PC-3 (cell line): ENCODE measurements around the gene HOXD12. TPM values are rescaled to one million over a fixed set of nuclear protein-coding genes. Genes with fewer than 3 reads are reported as not detected.

Experiments
- ATAC-seq: fragments of 200-7000 bp; cut with Tn5 transposase; 2 replicates; pipeline ENCODE4 v1.9.1; 2020; ENCODE audit warnings: mild to moderate bottlenecking, moderate library complexity
- BruUV-seq: library from RNA; stranded (reverse); fragments of 400-500 nt; replicated peaks from 2 replicates; lab custom pipeline; 2021; lab: Mats Ljungman, UMichigan
- CTCF ChIA-PET: fragments of 300-600 bp; sonication (Branson Sonifier 250); formaldehyde crosslinking; loops from one replicate; lab custom pipeline; 2022; ENCODE audit warnings: antibody characterized with exemption; lab: Charles Lee
- POLR2A ChIA-PET: fragments of 300-600 bp; sonication (Branson Sonifier 250); formaldehyde crosslinking; loops from one replicate; lab custom pipeline; 2022; ENCODE audit warnings: antibody characterized with exemption; ENCODE audit not compliant: unreplicated experiment; lab: Charles Lee
- DNase-seq: peaks from one replicate; pipeline ENCODE4 v3.0.0-alpha.2; 2015
- H2AFZ ChIP-seq: fragments of 300-600 bp; sonication (generic); 2 replicates; pipeline ENCODE4 v1.6.0; 2016; ENCODE audit warnings: antibody characterized with exemption, low read length
- H3F3A ChIP-seq: fragments of 300-600 bp; sonication (generic); one replicate; pipeline ENCODE4 v1.6.0; 2017; ENCODE audit warnings: antibody characterized with exemption, low read length, control low read depth, mild to moderate bottlenecking; ENCODE audit not compliant: unreplicated experiment
- H3K27ac ChIP-seq: fragments of 300-600 bp; sonication (generic); 2 replicates; pipeline ENCODE4 v1.5.1; 2016; ENCODE audit warnings: mild to moderate bottlenecking, low read length
- H3K27me3 ChIP-seq: fragments of 300-600 bp; sonication (generic); 2 replicates; pipeline ENCODE4 v1.6.1; 2016; ENCODE audit warnings: low read length, mixed read lengths
- H3K36me3 ChIP-seq: fragments of 300-600 bp; sonication (generic); 2 replicates; pipeline ENCODE4 v1.6.1; 2016; ENCODE audit warnings: low read depth, mixed run types, low read length, mixed read lengths
- H3K4me1 ChIP-seq: fragments of 300-600 bp; sonication (generic); 2 replicates; pipeline ENCODE4 v1.5.1; 2016; ENCODE audit warnings: low read length; ENCODE audit not compliant: insufficient read depth
- H3K4me2 ChIP-seq: fragments of 300-600 bp; sonication (generic); 2 replicates; pipeline ENCODE4 v1.6.0; 2016; ENCODE audit warnings: low read length
- H3K4me3 ChIP-seq: fragments of 300-600 bp; sonication (generic); 2 replicates; pipeline ENCODE4 v1.5.1; 2016; ENCODE audit warnings: mild to moderate bottlenecking, low read length, mixed read lengths
- H3K79me2 ChIP-seq: fragments of 300-600 bp; sonication (generic); 2 replicates; pipeline ENCODE4 v1.6.1; 2017; ENCODE audit warnings: low read length, mixed read lengths
- H3K9ac ChIP-seq: fragments of 300-600 bp; sonication (generic); 2 replicates; pipeline ENCODE4 v1.6.0; 2016; ENCODE audit warnings: mild to moderate bottlenecking, low read length
- H3K9me2 ChIP-seq: fragments of 300-600 bp; sonication (generic); replicated peaks from 2 replicates; pipeline ENCODE4 v1.6.1; 2016; ENCODE audit warnings: mixed run types, low read length, mixed read lengths
- H3K9me3 ChIP-seq: fragments of 300-600 bp; sonication (generic); 2 replicates; pipeline ENCODE4 v1.6.1; 2016; ENCODE audit warnings: low read length, mixed read lengths
- H4K20me1 ChIP-seq: fragments of 300-600 bp; sonication (generic); 2 replicates; pipeline ENCODE4 v1.6.1; 2016; ENCODE audit warnings: low read length, mixed read lengths
- EZH2 ChIP-seq: fragments of 300-600 bp; sonication (generic); IDR thresholded peaks from one replicate; pipeline ENCODE4 v1.6.1; 2017; ENCODE audit warnings: antibody characterized with exemption, mild to moderate bottlenecking, low read length; ENCODE audit not compliant: unreplicated experiment
- EZH2phosphoT487 ChIP-seq: fragments of 300-600 bp; sonication (generic); IDR thresholded peaks from 2 replicates; pipeline ENCODE4 v1.6.1; 2018; ENCODE audit warnings: mild to moderate bottlenecking, antibody characterized with exemption, low read length, borderline replicate concordance
- intact Hi-C: fragments of 100-400 bp; cut with micrococcal nuclease; formaldehyde crosslinking; loops from 2 replicates; pipeline ENCODE4 v1.9.0; 2023
- total RNA-seq: library from RNA; depleted of rRNA; stranded (reverse); fragments of >200 nt; gene quantifications from 2 replicates; pipeline ENCODE4 v1.2.3, GENCODE V29; 2014
- TF ChIP-seq, protein P1 (sequence below): fragments of 300-600 bp; sonication (generic); conservative IDR thresholded peaks from 2 replicates; pipeline ENCODE4 v1.5.1; 2017; ENCODE audit warnings: antibody characterized with exemption, low read depth, mild to moderate bottlenecking, low read length

HOXD12 gene
- total RNA-seq, 1 experiment from 2014 or later: not detected

DNA sequence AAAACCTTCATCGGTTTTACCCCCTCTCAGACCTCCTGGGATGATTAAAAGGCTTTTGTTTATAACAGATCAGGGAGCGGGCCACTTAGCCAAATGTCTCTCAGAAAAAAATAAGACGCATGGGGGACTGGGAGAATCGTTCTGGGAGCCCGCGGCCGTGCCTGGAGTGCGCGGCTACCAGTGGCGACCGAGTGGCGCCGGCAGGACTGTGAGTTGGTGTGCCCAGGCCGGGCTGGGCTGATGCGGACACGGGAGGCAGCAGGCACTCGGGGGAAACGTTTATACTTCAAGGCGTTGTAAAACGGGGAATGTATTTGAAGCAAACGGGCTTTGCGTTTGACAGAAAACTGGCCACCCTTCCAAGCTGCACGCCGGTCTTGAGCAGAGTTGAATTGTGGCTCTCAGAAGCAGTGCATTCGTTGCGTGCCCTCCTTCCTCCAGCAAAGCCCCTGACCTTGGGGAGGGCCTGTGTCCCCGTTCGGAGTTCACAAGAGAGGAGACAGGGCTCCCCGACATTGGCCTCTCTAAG, 12.3 kb downstream of the HOXD12 start:
- H2AFZ ChIP-seq: no peak overlapping the region
- no peak overlapping the region; the same call in 1 of the 2 replicates for H3K4me2 ChIP-seq
- H3K27me3 ChIP-seq: peaks cover 30% of the 10 kb centered on the region

DNA sequence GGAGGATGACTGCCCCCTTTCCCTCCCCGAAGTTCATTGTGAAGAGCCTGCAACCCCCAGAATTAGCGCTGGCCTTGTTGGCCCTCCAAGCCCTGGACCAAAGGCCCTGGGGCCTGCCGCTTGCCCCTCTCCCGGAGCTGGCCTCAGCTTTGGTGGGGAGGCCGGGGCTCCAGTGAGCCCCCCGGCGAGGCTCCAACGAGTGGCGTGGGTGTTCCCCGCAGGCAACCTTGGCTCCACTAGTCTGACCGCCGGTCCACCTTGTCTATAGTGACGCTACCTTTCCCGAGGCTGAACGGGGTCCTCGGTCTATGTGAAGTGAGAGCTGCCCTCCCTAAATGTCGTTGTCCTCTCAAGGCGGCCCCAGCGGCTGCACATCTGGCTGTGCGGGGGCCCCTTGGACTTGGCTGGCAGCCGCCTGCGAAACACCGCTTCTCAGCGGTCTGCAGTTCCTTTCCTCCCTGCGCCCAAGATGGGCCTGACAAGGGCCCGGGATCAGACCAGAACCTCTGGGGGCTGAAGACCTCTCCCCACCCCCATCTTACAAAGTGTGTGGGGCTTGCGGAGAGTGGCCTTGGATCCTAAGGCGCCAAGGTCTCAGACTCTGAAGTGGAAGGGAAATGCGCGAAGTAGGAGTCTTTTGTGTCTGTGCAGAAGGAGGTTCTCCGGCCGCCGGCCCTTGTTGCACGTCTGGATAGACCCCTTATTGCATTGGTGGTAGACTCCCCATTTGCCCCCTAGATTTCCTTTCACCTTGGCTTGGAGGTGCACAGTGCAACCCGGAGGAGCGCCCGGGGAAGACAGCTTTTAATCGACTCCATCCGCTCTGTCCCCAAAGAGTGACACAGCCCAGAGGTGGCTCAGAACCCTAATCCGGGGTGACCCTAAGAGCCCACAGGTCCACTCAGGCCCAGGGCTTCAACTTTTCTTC, 13.0 kb downstream of the HOXD12 start:
- Histone ChIP-seq H4K20me1 (no peaks in the 10 kb centered on the region), H3K79me2 (no peaks in the 10 kb centered on the region), H3F3A (no peaks in the 10 kb centered on the region), H2AFZ (no peak overlapping the region), H3K4me3 (no peak overlapping the region), H3K4me1 (no peaks in the 10 kb centered on the region), H3K27me3 (peaks cover 26% of the 10 kb centered on the region; the same call in 1 of the 2 replicates), H3K9me2 (no peaks in the 10 kb centered on the region), H3K36me3 (no peaks in the 10 kb centered on the region), H3K9ac (no peak overlapping the region), H3K4me2 (no peak overlapping the region), H3K27ac (no peak overlapping the region), H3K9me3 (no peaks in the 10 kb centered on the region)
- POLR2A ChIA-PET: no interaction called here
- CTCF ChIA-PET: no interaction called here
- TF ChIP-seq, protein P1, sequence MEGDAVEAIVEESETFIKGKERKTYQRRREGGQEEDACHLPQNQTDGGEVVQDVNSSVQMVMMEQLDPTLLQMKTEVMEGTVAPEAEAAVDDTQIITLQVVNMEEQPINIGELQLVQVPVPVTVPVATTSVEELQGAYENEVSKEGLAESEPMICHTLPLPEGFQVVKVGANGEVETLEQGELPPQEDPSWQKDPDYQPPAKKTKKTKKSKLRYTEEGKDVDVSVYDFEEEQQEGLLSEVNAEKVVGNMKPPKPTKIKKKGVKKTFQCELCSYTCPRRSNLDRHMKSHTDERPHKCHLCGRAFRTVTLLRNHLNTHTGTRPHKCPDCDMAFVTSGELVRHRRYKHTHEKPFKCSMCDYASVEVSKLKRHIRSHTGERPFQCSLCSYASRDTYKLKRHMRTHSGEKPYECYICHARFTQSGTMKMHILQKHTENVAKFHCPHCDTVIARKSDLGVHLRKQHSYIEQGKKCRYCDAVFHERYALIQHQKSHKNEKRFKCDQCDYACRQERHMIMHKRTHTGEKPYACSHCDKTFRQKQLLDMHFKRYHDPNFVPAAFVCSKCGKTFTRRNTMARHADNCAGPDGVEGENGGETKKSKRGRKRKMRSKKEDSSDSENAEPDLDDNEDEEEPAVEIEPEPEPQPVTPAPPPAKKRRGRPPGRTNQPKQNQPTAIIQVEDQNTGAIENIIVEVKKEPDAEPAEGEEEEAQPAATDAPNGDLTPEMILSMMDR: no peak
- no peak for TF ChIP-seq EZH2phosphoT487
- TF ChIP-seq EZH2: no peak
- no peak for ATAC-seq
- intact Hi-C loops: loop anchor here (5.0 kb wide), 2 partner anchors 700 to 1035 kb away; no protein-coding TSS in a partner anchor
- no peak for DNase-seq
- BruUV-seq: no TSS peak

More for the DNA sequence above, 12.3 kb downstream of the HOXD12 start:
- ChIA-PET POLR2A (no interaction called here), CTCF (interaction anchor here (1.0 kb wide), 1 partner anchor 422 kb away, joined by 10 read pairs; no protein-coding TSS in a partner anchor)
- no TSS peak for BruUV-seq
- ATAC-seq: no peak
- Histone ChIP-seq H3F3A (no peaks in the 10 kb centered on the region), H3K9ac (no peak overlapping the region), H3K9me2 (no peaks in the 10 kb centered on the region), H3K36me3 (no peaks in the 10 kb centered on the region), H3K4me3 (no peak overlapping the region), H3K27ac (no peak overlapping the region), H3K4me1 (peaks cover 3% of the 10 kb centered on the region; the same call in 1 of the 2 replicates), H3K79me2 (no peaks in the 10 kb centered on the region), H4K20me1 (no peaks in the 10 kb centered on the region), H3K9me3 (no peaks in the 10 kb centered on the region)
- intact Hi-C loops: loop anchor here (5.0 kb wide), 2 partner anchors 700 to 1035 kb away; no protein-coding TSS in a partner anchor
- DNase-seq: no peak
- TF ChIP-seq, protein P1: no peak
- TF ChIP-seq EZH2 (no peak), EZH2phosphoT487 (no peak)
